Activated CD8-positive, alpha-beta T cell treated with anti-CD3 and anti-CD28 coated beads, Interleukin-2, amount 10 ng/mL, durations not matched to agents 7 days and 5 days (primary cell): ENCODE data around the gene TIMM17B. TPM values are rescaled to one million over a fixed set of nuclear protein-coding genes. Genes with fewer than 3 reads are reported as not detected.

ENCODE experiments used
- ATAC-seq: fragments of 150-1000 bp; cut with Tn5 transposase; one replicate; pipeline ENCODE4 v1.10.0; 2021; ENCODE audit warnings: moderate library complexity
- CTCF ChIA-PET: fragments of 350-600 bp; sonication (Branson Sonifier 250); formaldehyde crosslinking; loops from one replicate; lab custom pipeline; 2021; ENCODE audit warnings: antibody characterized with exemption; lab: Charles Lee
- POLR2A ChIA-PET: fragments of 350-600 bp; sonication (Branson Sonifier 250); formaldehyde crosslinking; loops from one replicate; lab custom pipeline; 2021; ENCODE audit warnings: antibody characterized with exemption; lab: Charles Lee
- DNase-seq: peaks from one replicate; pipeline ENCODE4 v3.0.0-alpha.2; 2020
- H3K27ac Mint-ChIP-seq: one replicate; pipeline ENCODE4 v1.8.0; 2021; ENCODE audit warnings: mild to moderate bottlenecking, mixed read lengths
- H3K27me3 Mint-ChIP-seq: one replicate; pipeline ENCODE4 v1.8.0; 2021; ENCODE audit warnings: low read depth, mixed read lengths
- H3K36me3 Mint-ChIP-seq: one replicate; pipeline ENCODE4 v1.8.0; 2021; ENCODE audit warnings: low read depth, mixed read lengths
- H3K4me1 Mint-ChIP-seq: one replicate; pipeline ENCODE4 v1.8.0; 2021; ENCODE audit warnings: low read depth, mixed read lengths
- H3K4me3 Mint-ChIP-seq: one replicate; pipeline ENCODE4 v1.8.0; 2021; ENCODE audit warnings: mild to moderate bottlenecking, mixed read lengths
- H3K9me3 Mint-ChIP-seq: one replicate; pipeline ENCODE4 v1.8.0; 2022; ENCODE audit warnings: mixed read lengths; ENCODE audit not compliant: insufficient read depth
- total RNA-seq, 2 experiments: library from RNA; stranded (reverse); gene quantifications; one replicate each; pipeline ENCODE4 v1.2.3, GENCODE V29; 2021

Gene TIMM17B
- total RNA-seq, 2 experiments from 2014 or later: 41.6 to 44.1 TPM

DNA sequence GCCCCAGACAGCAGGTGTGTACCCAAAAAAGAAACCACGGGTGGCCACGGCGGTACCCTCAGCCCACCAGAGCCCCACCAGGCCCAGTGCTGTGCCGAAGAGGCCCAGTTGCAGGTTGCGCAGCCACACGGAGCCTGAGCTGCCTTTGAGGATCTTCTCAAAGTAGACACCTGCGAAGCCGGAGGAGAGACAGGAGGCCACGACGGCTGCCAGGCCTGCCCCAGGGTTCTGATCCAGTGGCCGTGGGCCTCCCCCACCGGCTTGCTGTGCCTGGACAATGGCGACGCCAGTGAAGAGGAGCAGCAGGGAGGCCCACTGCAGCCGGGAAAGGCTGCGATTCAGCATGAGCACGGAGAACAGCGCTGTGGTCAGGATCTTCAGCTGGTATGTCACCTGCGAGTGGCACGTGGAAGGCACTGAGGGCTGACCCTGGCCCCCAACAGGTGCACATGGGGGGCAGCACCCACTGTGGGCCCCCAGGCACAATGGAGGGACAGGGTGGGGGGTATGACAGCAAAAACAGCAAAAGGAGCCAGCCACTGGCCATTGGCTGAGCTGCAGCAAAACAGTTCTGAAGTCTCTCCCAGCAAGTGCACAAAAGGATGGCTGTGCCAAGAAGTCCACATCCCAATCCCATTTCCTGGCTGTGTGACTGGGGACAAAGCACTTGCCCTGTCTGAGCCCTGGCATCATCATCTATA lies 7.7 kb upstream of the TIMM17B start:
- no peaks in the 10 kb centered on the region for H3K9me3 Mint-ChIP-seq
- H3K27ac Mint-ChIP-seq: no peak overlapping the region
- no peak for DNase-seq
- CTCF ChIA-PET: no interaction called here
- H3K27me3 Mint-ChIP-seq: no peaks in the 10 kb centered on the region
- POLR2A ChIA-PET: no interaction called here
- H3K36me3 Mint-ChIP-seq: peaks cover 23% of the 10 kb centered on the region
- H3K4me3 Mint-ChIP-seq: no peak overlapping the region
- H3K4me1 Mint-ChIP-seq: peaks cover 2% of the 10 kb centered on the region
- ATAC-seq: no peak

DNA sequence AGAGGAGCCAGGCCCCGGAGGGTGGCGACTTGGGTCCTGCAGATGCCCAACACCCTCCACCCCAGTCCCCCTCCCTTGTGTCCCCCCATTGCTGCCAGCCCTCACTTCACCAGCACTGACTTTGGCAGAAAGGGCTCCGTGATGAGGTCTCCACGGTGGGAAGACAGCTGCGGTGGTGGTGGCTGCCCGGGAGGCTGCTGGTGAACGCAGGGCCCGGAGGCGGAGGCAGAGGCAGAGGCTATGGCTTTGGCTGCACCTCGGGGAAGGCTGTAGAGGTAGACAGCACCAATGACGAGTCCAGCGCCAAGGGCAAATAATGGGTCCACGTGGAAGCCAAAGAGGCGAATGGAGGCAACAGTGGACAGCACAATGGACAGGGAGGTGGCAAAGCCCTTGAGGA lies 7.1 kb upstream of the TIMM17B start:
- DNase-seq (no peak), ATAC-seq (no peak)
- no peak overlapping the region for H3K27ac Mint-ChIP-seq
- ChIA-PET CTCF (interaction anchor here (1.0 kb wide), 1 partner anchor 13 kb away, joined by 4 read pairs; no protein-coding TSS in a partner anchor), POLR2A (no interaction called here)
- H3K27me3 Mint-ChIP-seq: no peaks in the 10 kb centered on the region
- H3K9me3 Mint-ChIP-seq: no peaks in the 10 kb centered on the region
- peaks cover 2% of the 10 kb centered on the region for H3K4me1 Mint-ChIP-seq
- H3K36me3 Mint-ChIP-seq: peaks cover 25% of the 10 kb centered on the region
- H3K4me3 Mint-ChIP-seq: no peak overlapping the region

DNA sequence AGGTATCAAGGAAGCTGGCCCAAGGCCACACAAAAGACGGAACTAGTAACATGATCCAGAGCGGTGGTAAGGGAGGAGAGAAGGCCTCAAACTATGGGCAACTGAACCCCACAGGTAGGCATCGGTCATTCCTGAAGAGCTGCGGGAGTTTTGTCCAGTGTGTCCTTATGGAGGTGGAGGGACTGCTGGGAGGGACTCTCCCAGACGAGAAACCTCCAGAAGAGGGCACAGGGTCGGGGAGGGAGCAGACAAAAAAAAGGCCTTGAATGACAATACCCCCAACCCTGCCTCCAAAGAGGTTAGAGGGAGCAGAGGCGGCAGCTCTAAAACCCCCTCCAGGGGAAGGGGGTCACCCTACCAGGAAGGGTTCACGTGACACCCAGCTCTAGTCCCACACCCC lies 6.6 kb upstream of the TIMM17B start:
- H3K4me3 Mint-ChIP-seq: no peak overlapping the region
- DNase-seq (no peak), ATAC-seq (no peak)
- H3K9me3 Mint-ChIP-seq: no peaks in the 10 kb centered on the region
- H3K27ac Mint-ChIP-seq: peak overlapping the region; percentile 20
- ChIA-PET POLR2A (interaction anchor here (1.8 kb wide), 1 partner anchor 8 kb away, joined by 11 read pairs; the partner anchor contains the start of gene SLC35A2), CTCF (interaction anchor here (1.0 kb wide), 1 partner anchor 13 kb away, joined by 4 read pairs; no protein-coding TSS in a partner anchor)
- no peaks in the 10 kb centered on the region for H3K27me3 Mint-ChIP-seq
- peaks cover 2% of the 10 kb centered on the region for H3K4me1 Mint-ChIP-seq
- peaks cover 27% of the 10 kb centered on the region for H3K36me3 Mint-ChIP-seq

DNA sequence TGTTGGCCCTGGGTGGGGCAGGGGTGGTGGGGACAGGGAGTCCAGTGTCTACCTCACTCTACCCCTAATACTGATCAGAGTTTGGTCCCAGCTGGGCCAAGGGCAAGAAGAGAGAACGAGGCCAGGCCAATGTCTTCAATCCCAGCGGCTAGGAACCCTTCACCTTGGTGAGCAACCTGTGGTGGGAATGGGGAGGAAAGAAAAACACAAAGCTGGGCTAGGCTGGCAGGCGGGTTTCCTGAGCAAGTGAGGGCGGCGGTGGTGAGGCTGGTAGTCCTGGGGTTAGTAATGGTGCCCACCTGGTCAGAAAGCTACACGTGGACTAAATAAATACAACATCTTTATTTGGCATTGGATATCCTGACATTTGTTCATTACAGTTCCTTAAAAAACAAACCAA lies 5.7 kb upstream of the TIMM17B start:
- no peaks in the 10 kb centered on the region for H3K27me3 Mint-ChIP-seq
- no peak overlapping the region for H3K27ac Mint-ChIP-seq
- ATAC-seq (no peak), DNase-seq (no peak)
- H3K4me1 Mint-ChIP-seq: peaks cover 3% of the 10 kb centered on the region
- no peaks in the 10 kb centered on the region for H3K9me3 Mint-ChIP-seq
- ChIA-PET POLR2A (interaction anchor here (1.8 kb wide), 1 partner anchor 9 kb away, joined by 11 read pairs; the partner anchor contains the start of gene SLC35A2), CTCF (no interaction called here)
- peaks cover 26% of the 10 kb centered on the region for H3K36me3 Mint-ChIP-seq
- no peak overlapping the region for H3K4me3 Mint-ChIP-seq

DNA sequence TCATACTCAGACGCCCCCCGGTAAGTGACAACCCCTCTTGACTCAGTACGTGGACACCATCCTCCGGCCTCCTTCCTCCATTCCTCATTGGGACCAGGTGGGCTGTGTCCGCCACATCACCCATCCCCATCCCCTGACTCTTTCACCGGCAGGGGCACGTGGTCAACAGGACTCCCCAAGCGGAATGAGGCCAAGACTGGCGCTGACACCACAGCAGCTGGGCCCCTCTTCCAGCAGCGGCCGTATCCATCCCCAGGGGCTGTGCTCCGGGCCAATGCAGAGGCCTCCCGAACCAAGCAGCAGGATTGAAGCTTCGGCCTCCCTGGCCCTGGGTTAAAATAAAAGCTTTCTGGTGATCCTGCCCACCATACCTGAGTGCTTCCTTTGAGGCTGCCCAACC lies 5.2 kb upstream of the TIMM17B start:
- Mint-ChIP-seq H3K27me3 (no peaks in the 10 kb centered on the region), H3K9me3 (no peaks in the 10 kb centered on the region), H3K4me3 (no peak overlapping the region), H3K27ac (no peak overlapping the region), H3K4me1 (peaks cover 3% of the 10 kb centered on the region), H3K36me3 (peaks cover 28% of the 10 kb centered on the region)
- DNase-seq (no peak), ATAC-seq (no peak)
- ChIA-PET POLR2A (interaction anchor here (1.8 kb wide), 1 partner anchor 9 kb away, joined by 11 read pairs; the partner anchor contains the start of gene SLC35A2), CTCF (no interaction called here)

DNA sequence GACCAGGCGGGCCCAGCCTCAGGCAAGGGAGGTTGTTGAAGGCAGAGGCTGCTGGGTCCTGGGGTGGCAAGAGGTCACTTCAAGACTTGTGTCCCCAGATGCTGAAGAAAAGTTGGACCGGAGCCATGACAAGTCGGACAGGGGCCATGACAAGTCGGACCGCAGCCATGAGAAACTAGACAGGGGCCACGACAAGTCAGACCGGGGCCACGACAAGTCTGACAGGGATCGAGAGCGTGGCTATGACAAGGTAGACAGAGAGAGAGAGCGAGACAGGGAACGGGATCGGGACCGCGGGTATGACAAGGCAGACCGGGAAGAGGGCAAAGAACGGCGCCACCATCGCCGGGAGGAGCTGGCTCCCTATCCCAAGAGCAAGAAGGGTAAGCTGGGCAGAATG lies 4.6 kb upstream of the TIMM17B start:
- no peak overlapping the region for H3K27ac Mint-ChIP-seq
- CTCF ChIA-PET: no interaction called here
- peaks cover 28% of the 10 kb centered on the region for H3K36me3 Mint-ChIP-seq
- no peak for DNase-seq
- no peaks in the 10 kb centered on the region for H3K27me3 Mint-ChIP-seq
- H3K4me3 Mint-ChIP-seq: no peak overlapping the region
- H3K4me1 Mint-ChIP-seq: peaks cover 3% of the 10 kb centered on the region
- no peak for ATAC-seq
- H3K9me3 Mint-ChIP-seq: no peaks in the 10 kb centered on the region
- POLR2A ChIA-PET: no interaction called here

DNA sequence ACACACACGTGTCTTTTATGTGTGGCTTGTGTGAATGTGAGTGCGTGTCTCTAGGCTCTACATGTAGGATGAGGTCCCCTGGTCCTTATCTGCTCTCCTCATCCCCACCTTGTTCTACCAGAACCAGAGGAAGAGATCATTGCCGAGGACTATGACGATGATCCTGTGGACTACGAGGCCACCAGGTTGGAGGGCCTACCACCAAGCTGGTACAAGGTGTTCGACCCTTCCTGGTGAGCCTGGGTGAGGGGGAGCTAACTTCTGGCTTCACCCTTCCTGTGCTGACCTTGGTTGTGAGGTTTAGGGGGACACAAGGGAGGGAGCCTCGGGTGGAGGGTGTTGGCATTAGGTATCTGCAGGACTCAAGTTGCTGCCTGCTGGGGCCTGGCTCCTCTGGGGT lies 3.5 kb upstream of the TIMM17B start:
- ATAC-seq (no peak), DNase-seq (no peak)
- ChIA-PET CTCF (no interaction called here), POLR2A (interaction anchor here (0.6 kb wide), 2 partner anchors 15 to 101 kb away, joined by 3 read pairs; partner anchors contain the start of gene GRIPAP1)
- Mint-ChIP-seq H3K36me3 (peaks cover 28% of the 10 kb centered on the region), H3K4me3 (no peak overlapping the region), H3K27me3 (no peaks in the 10 kb centered on the region), H3K27ac (no peak overlapping the region), H3K9me3 (no peaks in the 10 kb centered on the region), H3K4me1 (peaks cover 11% of the 10 kb centered on the region)

DNA sequence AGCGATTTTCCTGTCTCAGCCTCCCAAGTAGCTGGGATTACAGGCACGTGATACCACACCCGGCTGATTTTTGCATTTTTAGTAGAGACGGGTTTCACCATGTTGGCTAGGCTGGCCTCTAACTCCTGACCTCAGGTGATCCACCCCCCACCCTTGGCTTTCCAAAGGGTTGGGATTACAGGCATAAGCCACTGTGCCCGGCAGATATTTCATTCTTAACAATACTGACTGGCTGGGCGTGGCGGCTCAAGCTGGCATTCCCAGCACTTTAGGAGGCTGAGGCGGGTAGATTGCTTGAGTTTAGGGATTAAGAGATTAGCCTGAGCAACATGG lies 1.5 kb upstream of the TIMM17B start:
- no peak for DNase-seq
- POLR2A ChIA-PET: interaction anchor here (2.6 kb wide), 1 partner anchor 39 kb away, joined by 14 read pairs; no protein-coding TSS in a partner anchor
- no peak for ATAC-seq
- CTCF ChIA-PET: interaction anchor here (2.4 kb wide), 1 partner anchor 251 kb away, joined by 8 read pairs; no protein-coding TSS in a partner anchor
- H3K27me3 Mint-ChIP-seq: no peaks in the 10 kb centered on the region
- no peaks in the 10 kb centered on the region for H3K9me3 Mint-ChIP-seq
- peak overlapping the region; percentile 80 for H3K4me3 Mint-ChIP-seq
- H3K4me1 Mint-ChIP-seq: peaks cover 17% of the 10 kb centered on the region
- no peak overlapping the region for H3K27ac Mint-ChIP-seq
- peaks cover 34% of the 10 kb centered on the region for H3K36me3 Mint-ChIP-seq

DNA sequence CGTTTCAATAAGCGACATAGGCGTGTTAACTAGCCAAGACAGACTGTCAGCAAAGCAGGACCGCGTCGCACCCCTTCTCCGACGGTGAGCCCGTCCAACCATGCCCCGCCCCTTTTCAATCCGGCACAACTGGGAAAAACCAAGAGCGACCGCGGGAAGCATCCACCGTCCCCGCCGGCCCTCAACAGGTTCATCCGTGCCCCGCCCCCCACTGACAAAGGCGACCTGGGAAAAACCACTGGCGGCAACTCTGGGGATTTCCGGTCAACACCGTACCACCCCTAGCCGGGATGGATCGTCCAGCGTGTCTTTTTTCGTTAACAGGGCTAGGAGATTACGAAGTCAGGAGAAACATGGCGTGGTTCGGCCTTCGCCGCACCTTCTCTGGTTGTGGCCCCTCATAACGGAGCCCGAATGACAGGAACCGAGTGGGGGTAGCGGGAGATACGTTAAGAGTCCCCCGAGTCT lies 377 bp downstream of the TIMM17B start:
- Mint-ChIP-seq H3K27ac (peak overlapping the region; percentile 99), H3K4me1 (peaks cover 20% of the 10 kb centered on the region), H3K4me3 (peak overlapping the region; percentile 80), H3K36me3 (peaks cover 24% of the 10 kb centered on the region), H3K27me3 (no peaks in the 10 kb centered on the region), H3K9me3 (no peaks in the 10 kb centered on the region)
- POLR2A ChIA-PET: interaction anchor here (1.0 to 2.6 kb wide), 8 partner anchors 10 to 225 kb away, joined by 3 to 14 read pairs (median 6); partner anchors contain the start of gene SLC35A2
- DNase-seq (peak; percentile 65), ATAC-seq (peak; percentile 19)
- CTCF ChIA-PET: interaction anchor here (1.0 to 2.4 kb wide), 7 partner anchors 43 to 296 kb away, joined by 3 to 8 read pairs (median 3); no protein-coding TSS in a partner anchor

DNA sequence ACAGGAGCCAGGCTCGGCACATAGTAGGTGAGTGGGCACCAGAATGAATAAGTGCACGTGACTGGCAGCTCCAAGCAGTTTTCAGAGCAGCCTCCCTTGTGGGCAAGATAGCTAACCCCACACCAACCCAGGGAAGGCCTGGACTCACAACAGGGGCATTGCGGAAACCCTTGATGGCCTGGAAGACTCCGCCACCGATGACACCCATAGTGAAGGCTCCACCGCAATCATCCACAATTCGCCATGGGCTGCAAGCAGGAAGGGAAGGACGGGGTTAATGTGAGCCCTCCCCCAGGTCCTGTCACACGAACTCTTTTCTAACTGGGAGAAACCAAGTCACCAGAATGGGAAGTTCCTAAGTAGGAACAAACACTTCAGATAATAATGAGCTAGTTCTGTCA lies 957 bp downstream of the TIMM17B start:
- Mint-ChIP-seq H3K27ac (peak overlapping the region; percentile 99), H3K4me1 (peaks cover 26% of the 10 kb centered on the region), H3K36me3 (peaks cover 20% of the 10 kb centered on the region), H3K4me3 (peak overlapping the region; percentile 80), H3K9me3 (no peaks in the 10 kb centered on the region), H3K27me3 (no peaks in the 10 kb centered on the region)
- ChIA-PET CTCF (interaction anchor here (2.4 kb wide), 1 partner anchor 248 kb away, joined by 8 read pairs; no protein-coding TSS in a partner anchor), POLR2A (interaction anchor here (2.6 kb wide), 1 partner anchor 41 kb away, joined by 14 read pairs; no protein-coding TSS in a partner anchor)
- DNase-seq (no peak), ATAC-seq (no peak)

DNA sequence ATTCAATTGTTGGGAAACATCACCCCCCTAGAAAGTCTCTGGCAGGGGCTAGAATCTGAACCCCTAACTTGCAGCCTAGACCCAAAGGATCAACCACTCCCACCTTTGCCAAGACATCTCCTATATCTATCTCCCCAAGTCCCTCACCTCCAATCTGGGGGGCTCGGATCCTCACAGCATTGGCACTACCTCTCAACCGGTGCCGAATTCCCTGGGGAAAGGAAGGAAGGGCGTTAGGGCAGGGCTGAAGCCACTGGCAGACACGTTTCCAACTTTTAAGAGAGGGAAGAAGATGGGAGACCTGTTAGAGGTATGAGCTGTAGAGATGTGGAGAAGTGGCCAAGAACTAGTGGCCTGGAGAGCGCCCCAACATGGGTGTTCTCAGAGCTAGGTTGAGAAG lies 2.7 kb downstream of the TIMM17B start:
- Mint-ChIP-seq H3K4me3 (no peak overlapping the region), H3K4me1 (peaks cover 34% of the 10 kb centered on the region), H3K9me3 (no peaks in the 10 kb centered on the region), H3K27me3 (no peaks in the 10 kb centered on the region), H3K36me3 (peaks cover 17% of the 10 kb centered on the region), H3K27ac (no peak overlapping the region)
- DNase-seq (no peak), ATAC-seq (no peak)
- ChIA-PET POLR2A (no interaction called here), CTCF (no interaction called here)
